IPS-20b (cell line): ENCODE data around the gene GLRX3.

Source experiments
- H3K27ac ChIP-seq: one replicate; pipeline ENCODE4 v1.5.1; 2013; ENCODE audit warnings: low read length
- H3K27me3 ChIP-seq: 2 replicates; pipeline ENCODE4 v1.6.1; 2013; ENCODE audit warnings: mild to moderate bottlenecking, low read length, inconsistent platforms; ENCODE audit not compliant: insufficient read depth
- H3K36me3 ChIP-seq: 2 replicates; pipeline ENCODE4 v1.6.1; 2013; ENCODE audit warnings: low read depth, mild to moderate bottlenecking, inconsistent platforms, low read length, moderate library complexity; ENCODE audit not compliant: insufficient read depth
- H3K4me1 ChIP-seq: 2 replicates; pipeline ENCODE4 v1.6.1; 2013; ENCODE audit warnings: mild to moderate bottlenecking, control low read depth, inconsistent platforms, low read length, moderate library complexity; ENCODE audit not compliant: insufficient read depth
- H3K4me3 ChIP-seq: 2 replicates; pipeline ENCODE4 v1.5.1; 2013; ENCODE audit warnings: mild to moderate bottlenecking, low read length, inconsistent platforms
- H3K9ac ChIP-seq: 2 replicates; pipeline ENCODE4 v1.6.1; 2013; ENCODE audit warnings: low read depth, mild to moderate bottlenecking, inconsistent platforms, low read length, moderate library complexity
- H3K9me3 ChIP-seq: 2 replicates; pipeline ENCODE4 v1.6.1; 2013; ENCODE audit warnings: mild to moderate bottlenecking, low read depth, low read length, inconsistent platforms; ENCODE audit not compliant: insufficient read depth

Gene GLRX3

DNA sequence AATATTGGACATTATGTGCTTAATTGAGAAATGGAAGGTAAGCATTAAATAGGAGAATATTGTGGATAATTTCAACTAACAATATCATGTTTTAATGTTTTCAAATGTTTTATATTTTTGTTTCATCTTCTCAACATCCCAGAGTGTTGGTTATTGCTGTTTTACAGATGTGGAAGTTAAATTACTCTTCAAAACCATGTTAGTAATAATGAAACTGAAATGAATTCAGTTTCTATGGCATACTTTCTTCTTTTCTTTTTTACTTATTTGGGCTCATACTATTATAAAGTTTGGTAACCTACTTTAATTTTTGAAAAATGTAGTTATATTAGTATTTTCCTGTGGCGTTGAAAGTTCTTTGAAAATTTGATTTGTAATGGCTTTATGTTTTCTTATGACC lies 4.2 kb downstream of the GLRX3 start:
- Histone ChIP-seq H3K36me3 (peaks cover 21% of the 10 kb centered on the region), H3K4me3 (no peak overlapping the region), H3K27ac (no peak overlapping the region), H3K27me3 (no peaks in the 10 kb centered on the region), H3K4me1 (no peaks in the 10 kb centered on the region; the same call in 1 of the 2 replicates), H3K9me3 (no peaks in the 10 kb centered on the region), H3K9ac (no peak overlapping the region)

DNA sequence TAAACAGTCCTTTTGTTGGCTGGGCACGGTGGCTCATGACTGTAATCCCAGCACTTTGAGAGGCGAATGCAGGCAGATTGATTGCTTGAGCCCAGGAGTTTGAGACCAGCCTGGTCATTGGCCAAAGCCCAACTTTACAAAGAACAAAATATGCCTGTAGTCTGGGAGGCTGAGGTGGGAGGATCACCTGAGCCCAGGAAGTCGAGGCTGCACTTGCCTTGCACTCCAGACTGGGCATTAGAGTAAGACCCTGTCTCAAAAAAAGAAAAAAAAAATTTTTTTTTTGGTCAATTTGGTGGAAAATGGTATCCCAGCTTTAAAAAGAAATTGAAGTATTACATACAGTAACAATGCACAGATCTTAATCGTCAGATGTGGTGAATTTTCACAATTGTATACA lies 4.8 kb downstream of the GLRX3 start:
- H3K36me3 ChIP-seq, result peaks cover 25% of the 10 kb centered on the region
- no peak overlapping the region for H3K27ac ChIP-seq
- no peak overlapping the region for H3K4me3 ChIP-seq
- no peak overlapping the region for H3K9ac ChIP-seq
- H3K9me3 ChIP-seq, result no peaks in the 10 kb centered on the region
- no peaks in the 10 kb centered on the region; the same call in 1 of the 2 replicates for H3K4me1 ChIP-seq
- no peaks in the 10 kb centered on the region for H3K27me3 ChIP-seq

DNA sequence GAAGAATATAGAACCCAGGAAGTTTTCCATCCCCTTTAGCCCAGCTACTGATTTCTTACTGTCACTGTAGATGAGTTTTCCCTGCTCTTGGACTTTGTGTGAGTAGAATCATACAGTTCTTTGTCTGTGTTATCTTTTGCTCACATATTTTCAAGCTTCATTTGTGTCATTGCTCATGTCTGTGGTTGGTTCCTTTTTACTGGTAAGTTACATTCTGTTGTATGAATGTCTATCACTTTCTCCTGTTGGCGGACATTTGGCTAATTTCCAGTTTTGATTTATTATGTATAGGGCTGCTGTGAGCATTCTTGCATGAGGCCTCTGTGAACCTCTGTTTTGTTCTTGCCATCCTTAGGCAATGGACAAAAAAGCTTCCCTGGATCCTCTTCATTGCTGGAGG lies 5.3 kb downstream of the GLRX3 start:
- no peaks in the 10 kb centered on the region for H3K27me3 ChIP-seq
- no peaks in the 10 kb centered on the region for H3K9me3 ChIP-seq
- no peaks in the 10 kb centered on the region; the same call in 1 of the 2 replicates for H3K4me1 ChIP-seq
- no peak overlapping the region for H3K27ac ChIP-seq
- peaks cover 29% of the 10 kb centered on the region for H3K36me3 ChIP-seq
- no peak overlapping the region for H3K9ac ChIP-seq
- no peak overlapping the region for H3K4me3 ChIP-seq

DNA sequence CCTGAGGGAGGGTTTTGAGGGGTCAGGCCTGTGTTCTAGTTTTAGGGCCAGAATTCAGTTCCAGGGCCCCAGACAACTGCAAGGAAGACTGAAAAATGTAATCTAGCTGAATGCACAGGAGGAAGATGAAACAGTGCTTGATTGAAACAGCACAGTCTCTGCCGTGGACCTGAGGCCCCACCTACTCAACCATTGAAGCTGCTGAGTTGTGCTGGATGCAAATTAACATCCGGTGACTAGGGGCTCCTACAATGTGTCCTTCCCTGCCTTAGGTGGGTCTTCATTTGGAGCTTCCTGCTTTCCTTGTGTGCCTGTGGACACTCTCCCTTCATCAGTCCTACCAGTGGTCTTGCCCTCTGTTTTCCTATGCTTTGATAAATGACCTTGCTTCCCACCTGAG lies 5.7 kb downstream of the GLRX3 start:
- Histone ChIP-seq H3K4me3 (no peak overlapping the region), H3K9ac (no peak overlapping the region), H3K36me3 (peaks cover 33% of the 10 kb centered on the region), H3K4me1 (no peaks in the 10 kb centered on the region; the same call in 1 of the 2 replicates), H3K27ac (no peak overlapping the region), H3K9me3 (no peaks in the 10 kb centered on the region), H3K27me3 (no peaks in the 10 kb centered on the region)

DNA sequence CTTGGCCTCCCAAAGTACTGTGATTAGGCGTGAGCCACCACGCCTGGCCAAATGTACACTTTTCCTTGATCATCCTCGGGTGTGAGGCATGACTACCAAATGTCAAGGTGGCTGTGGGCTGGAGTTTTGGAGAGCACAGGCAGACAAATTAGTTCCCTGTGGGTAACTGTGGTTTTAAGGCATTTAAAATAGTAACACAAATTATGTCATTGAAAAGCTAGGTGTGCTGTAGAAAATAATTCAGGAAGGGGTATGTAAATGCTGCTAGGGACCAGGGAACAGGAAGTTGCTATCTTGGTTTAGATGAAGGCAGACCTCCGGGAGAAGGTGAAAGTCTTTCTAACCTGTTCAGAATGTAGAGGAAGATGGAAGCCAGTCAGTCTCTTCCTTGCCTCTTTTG lies 9.9 kb downstream of the GLRX3 start:
- Histone ChIP-seq H3K4me1 (no peaks in the 10 kb centered on the region; the same call in 1 of the 2 replicates), H3K9me3 (no peaks in the 10 kb centered on the region), H3K27me3 (no peaks in the 10 kb centered on the region), H3K9ac (no peak overlapping the region), H3K36me3 (peaks cover 49% of the 10 kb centered on the region), H3K27ac (no peak overlapping the region), H3K4me3 (no peak overlapping the region)

DNA sequence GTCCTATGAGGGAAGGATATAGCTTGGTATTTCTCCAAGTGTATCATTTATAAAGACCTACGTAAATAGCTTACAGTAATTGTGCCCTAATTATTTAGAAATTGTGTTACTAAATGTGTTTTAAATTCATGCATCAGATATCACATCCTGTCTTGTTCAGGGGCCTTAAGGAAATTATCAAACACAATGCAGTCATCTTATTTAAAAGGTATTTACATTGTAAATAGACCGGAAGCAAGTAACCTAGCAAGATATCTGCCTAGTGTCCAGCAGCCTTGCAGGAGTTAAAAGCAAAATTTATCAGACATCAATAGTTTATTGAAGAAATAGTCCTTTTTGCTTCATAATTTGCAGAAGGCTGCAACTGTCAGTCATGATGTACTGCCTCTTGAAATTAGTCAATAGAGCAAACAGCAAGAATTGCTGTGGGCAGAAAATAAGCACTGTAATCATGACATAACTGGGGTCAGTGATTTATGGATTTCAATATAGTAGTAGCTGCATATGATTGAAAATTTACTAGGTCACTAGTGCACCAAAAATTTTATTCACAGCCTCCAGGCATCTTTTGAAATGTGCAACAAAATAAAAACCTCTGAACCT lies 23.1 kb downstream of the GLRX3 start:
- H3K4me1 ChIP-seq, result peaks cover 13% of the 10 kb centered on the region
- no peaks in the 10 kb centered on the region for H3K9me3 ChIP-seq
- peaks cover 44% of the 10 kb centered on the region for H3K36me3 ChIP-seq
- H3K9ac ChIP-seq, result no peak overlapping the region
- H3K27ac ChIP-seq, result no peak overlapping the region
- no peaks in the 10 kb centered on the region for H3K27me3 ChIP-seq
- no peak overlapping the region for H3K4me3 ChIP-seq

DNA sequence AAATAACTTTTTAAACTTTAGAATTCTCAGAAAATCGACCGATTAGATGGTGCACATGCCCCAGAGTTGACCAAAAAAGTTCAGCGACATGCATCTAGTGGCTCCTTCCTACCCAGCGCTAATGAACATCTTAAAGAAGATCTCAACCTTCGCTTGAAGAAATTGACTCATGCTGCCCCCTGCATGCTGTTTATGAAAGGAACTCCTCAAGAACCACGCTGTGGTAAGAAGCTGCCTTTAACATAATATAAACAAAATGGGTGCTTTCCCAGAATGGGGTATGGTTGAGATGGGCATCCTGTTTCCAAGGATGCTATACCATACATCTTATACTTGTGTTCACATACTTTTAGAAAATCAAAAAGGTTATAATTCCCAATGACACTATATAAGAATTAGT lies 24.6 kb downstream of the GLRX3 start:
- Histone ChIP-seq H3K27me3 (no peaks in the 10 kb centered on the region), H3K27ac (no peak overlapping the region), H3K4me1 (peaks cover 13% of the 10 kb centered on the region), H3K4me3 (no peak overlapping the region), H3K36me3 (peaks cover 57% of the 10 kb centered on the region), H3K9ac (no peak overlapping the region), H3K9me3 (no peaks in the 10 kb centered on the region)

DNA sequence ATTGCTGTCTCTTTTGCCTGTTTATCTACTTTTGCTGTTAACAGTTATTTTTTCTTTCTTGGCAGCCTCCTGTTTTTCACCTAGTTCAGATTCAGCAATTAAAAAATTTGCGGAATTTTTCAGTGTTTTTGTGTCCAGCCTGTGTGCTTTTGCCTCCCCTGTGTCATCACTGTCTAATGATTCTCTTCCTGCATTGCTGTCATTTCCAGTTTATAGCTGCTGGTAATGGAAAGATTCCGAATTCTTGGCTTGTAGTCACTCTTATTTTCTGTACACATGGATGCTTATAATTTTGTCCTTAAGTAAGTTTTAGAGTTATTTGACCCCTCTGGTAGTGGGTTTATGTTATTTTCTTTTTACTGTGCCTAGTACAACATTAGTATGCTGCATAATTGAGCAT lies 25.1 kb downstream of the GLRX3 start:
- Histone ChIP-seq H3K36me3 (peaks cover 57% of the 10 kb centered on the region), H3K27me3 (no peaks in the 10 kb centered on the region)

DNA sequence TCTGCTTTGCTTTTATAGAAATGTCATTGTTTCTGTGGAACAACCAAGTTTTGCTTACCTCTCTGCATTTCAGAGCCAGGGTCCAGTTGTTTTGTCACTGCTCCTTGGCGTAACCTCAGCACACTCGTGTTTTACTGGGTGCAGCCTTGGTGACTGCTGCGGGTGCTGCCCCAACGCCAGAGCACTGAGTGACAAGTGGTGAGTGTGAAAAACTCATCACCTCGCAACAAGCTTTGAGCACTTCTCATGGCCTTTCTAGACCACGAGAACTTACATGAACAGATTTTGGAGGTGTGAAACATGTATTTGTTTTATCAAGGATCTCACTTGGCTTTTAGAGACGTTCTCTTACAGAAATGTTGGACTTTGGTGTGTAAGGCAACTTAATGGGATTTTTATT lies 31.0 kb downstream of the GLRX3 start:
- Histone ChIP-seq H3K9me3 (no peaks in the 10 kb centered on the region), H3K4me1 (peaks cover 8% of the 10 kb centered on the region; the same call in 1 of the 2 replicates), H3K4me3 (no peak overlapping the region), H3K36me3 (peaks cover 87% of the 10 kb centered on the region), H3K27me3 (no peaks in the 10 kb centered on the region), H3K27ac (no peak overlapping the region), H3K9ac (no peak overlapping the region)

More for the DNA sequence above, 25.1 kb downstream of the GLRX3 start:
- peaks cover 13% of the 10 kb centered on the region for H3K4me1 ChIP-seq
- H3K9ac ChIP-seq, result no peak overlapping the region
- H3K9me3 ChIP-seq, result no peaks in the 10 kb centered on the region
- no peak overlapping the region for H3K27ac ChIP-seq
- no peak overlapping the region for H3K4me3 ChIP-seq

DNA sequence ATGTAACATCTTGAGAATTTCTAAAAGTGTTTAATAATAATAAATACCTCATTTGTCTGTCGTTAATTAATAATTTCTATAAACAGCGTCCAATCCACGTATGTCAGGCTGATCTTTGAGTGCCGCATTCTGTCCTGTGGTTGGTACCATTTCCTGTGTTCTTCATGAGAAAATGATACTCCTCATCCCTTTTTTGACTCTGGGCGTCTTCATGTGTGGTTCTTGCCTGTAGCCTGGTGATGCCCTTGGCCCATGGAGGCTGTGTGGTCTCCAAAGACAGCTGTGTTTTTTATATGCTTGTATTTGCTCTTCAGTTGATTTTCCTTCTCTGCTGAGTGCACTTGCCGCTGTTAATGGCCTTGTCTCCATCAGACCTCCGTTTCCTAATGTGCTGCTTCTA lies 31.5 kb downstream of the GLRX3 start:
- Histone ChIP-seq H3K27me3 (no peaks in the 10 kb centered on the region), H3K4me3 (no peak overlapping the region), H3K36me3 (peaks cover 86% of the 10 kb centered on the region), H3K27ac (no peak overlapping the region), H3K9me3 (no peaks in the 10 kb centered on the region), H3K4me1 (peaks cover 8% of the 10 kb centered on the region; the same call in 1 of the 2 replicates), H3K9ac (no peak overlapping the region)

DNA sequence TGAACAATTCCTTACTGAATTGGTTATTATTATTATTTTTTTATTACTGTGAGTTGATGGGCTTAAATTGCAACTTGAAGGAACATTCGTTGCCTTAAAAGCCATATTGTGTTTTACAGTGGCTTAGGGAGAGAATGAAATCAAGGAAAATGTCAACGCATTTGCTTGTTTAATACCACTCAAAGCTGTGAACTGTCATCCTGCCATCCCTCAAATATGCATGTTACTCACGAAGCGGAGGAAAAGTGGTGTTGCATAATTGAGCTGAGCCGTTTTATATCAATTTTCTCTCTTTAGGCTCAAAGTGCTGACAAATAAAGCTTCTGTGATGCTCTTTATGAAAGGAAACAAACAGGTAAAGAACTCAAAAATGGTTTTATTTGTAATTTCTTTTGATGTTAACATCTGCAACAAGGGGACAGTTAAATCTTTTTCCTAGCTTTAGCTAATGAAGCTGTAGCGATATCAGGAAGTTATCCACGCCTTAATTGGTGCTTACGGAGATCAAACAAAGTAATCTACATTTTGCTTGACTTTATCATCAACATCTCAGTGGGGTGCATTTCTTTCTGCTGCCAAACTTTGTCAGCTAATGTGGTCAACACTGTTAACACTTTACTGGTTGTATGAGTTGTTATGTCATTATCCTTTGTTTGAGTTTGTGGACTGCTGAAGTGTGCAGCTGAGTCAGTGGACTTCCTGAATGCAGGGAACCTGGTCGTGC lies 33.1 kb downstream of the GLRX3 start:
- H3K27ac ChIP-seq, result no peak overlapping the region
- H3K36me3 ChIP-seq, result peaks cover 93% of the 10 kb centered on the region
- H3K27me3 ChIP-seq, result no peaks in the 10 kb centered on the region
- no peak overlapping the region for H3K4me3 ChIP-seq
- H3K9me3 ChIP-seq, result no peaks in the 10 kb centered on the region
- H3K4me1 ChIP-seq, result peaks cover 8% of the 10 kb centered on the region; the same call in 1 of the 2 replicates
- H3K9ac ChIP-seq, result no peak overlapping the region

DNA sequence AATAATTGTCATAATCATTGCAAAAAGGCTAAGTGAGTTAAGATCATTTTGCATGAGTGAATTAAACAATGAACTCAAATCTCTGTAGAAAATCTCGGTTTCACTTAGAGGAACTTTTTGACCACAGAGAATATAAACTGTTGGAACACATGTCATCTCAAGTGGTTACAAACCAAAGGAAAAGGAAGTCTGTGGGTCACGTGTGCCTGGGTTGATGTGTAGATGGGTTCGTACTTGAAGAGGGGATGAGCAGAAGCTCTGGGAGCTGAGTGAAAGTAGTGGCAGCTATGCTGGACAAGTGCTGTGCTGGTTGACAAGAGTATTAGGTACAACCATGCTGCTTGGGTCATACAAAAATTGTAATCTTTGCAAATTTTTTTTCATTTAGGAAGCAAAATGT lies 35.0 kb downstream of the GLRX3 start:
- Histone ChIP-seq H3K27me3 (no peaks in the 10 kb centered on the region), H3K36me3 (peaks cover 91% of the 10 kb centered on the region), H3K27ac (no peak overlapping the region), H3K9ac (no peak overlapping the region), H3K4me3 (no peak overlapping the region), H3K9me3 (no peaks in the 10 kb centered on the region), H3K4me1 (peaks cover 8% of the 10 kb centered on the region; the same call in 1 of the 2 replicates)
